ENCODE measurements around the gene PPP1R7.
A peak's percentile ranks its signal among the peaks of the same experiment; 100 is the strongest.

PPP1R7 gene

GRCh38 chr2:241211276-241211675 is 61.0 kb downstream of the PPP1R7 start:
- no peak for DNase-seq (ENCODE audit: low read depth, low spot score)

- DNase-seq (ENCODE audit: low read depth, low spot score): no peak
These were observed 62.8 kb downstream of the PPP1R7 start for GRCh38 chr2:241213041-241213440.

GRCh38 chr2:241213567-241213966 is 63.3 kb downstream of the PPP1R7 start:
- DNase-seq (ENCODE audit: low read depth, low spot score): no peak

GRCh38 chr2:241214209-241214608 is 63.9 kb downstream of the PPP1R7 start:
- DNase-seq (ENCODE audit: low read depth, low spot score): no peak

GRCh38 chr2:241214766-241215165 is 64.5 kb downstream of the PPP1R7 start:
- DNase-seq (ENCODE audit: low read depth, low spot score): no peak

- no peak for DNase-seq (ENCODE audit: low read depth, low spot score)
These were observed 65.2 kb downstream of the PPP1R7 start for GRCh38 chr2:241215421-241215820.

GRCh38 chr2:241216211-241216761 is 66.0 kb downstream of the PPP1R7 start:
- peak; percentile 44 for DNase-seq (ENCODE audit: low read depth, low spot score)

GRCh38 chr2:241217320-241218031 is 67.2 kb downstream of the PPP1R7 start:
- DNase-seq (ENCODE audit: low read depth, low spot score): peak; percentile 88

GRCh38 chr2:241218131-241219029 is 68.1 kb downstream of the PPP1R7 start:
- DNase-seq (ENCODE audit: low read depth, low spot score): peak; percentile 50

GRCh38 chr2:241219030-241219382 is 68.7 kb downstream of the PPP1R7 start:
- DNase-seq (ENCODE audit: low read depth, low spot score): no peak

GRCh38 chr2:241219856-241220356 is 69.6 kb downstream of the PPP1R7 start:
- no peak for DNase-seq (ENCODE audit: low read depth, low spot score)

GRCh38 chr2:241223211-241224017 is 73.1 kb downstream of the PPP1R7 start:
- no peak for DNase-seq (ENCODE audit: low read depth, low spot score)

- DNase-seq (ENCODE audit: low read depth, low spot score): peak; percentile 56
These were observed 74.0 kb downstream of the PPP1R7 start for GRCh38 chr2:241224018-241224850.

GRCh38 chr2:241224851-241225438 is 74.7 kb downstream of the PPP1R7 start:
- no peak for DNase-seq (ENCODE audit: low read depth, low spot score)

GRCh38 chr2:241225545-241225944 is 75.3 kb downstream of the PPP1R7 start:
- no peak for DNase-seq (ENCODE audit: low read depth, low spot score)

- no peak for DNase-seq (ENCODE audit: low read depth, low spot score)
These were observed 75.7 kb downstream of the PPP1R7 start for GRCh38 chr2:241225983-241226382.

- DNase-seq (ENCODE audit: low read depth, low spot score): no peak
These were observed 76.7 kb downstream of the PPP1R7 start for GRCh38 chr2:241226723-241227572.

GRCh38 chr2:241227594-241227993 is 77.3 kb downstream of the PPP1R7 start:
- DNase-seq (ENCODE audit: low read depth, low spot score): no peak
